ENCODE results near the gene NINJ1.

Gene NINJ1

DNA sequence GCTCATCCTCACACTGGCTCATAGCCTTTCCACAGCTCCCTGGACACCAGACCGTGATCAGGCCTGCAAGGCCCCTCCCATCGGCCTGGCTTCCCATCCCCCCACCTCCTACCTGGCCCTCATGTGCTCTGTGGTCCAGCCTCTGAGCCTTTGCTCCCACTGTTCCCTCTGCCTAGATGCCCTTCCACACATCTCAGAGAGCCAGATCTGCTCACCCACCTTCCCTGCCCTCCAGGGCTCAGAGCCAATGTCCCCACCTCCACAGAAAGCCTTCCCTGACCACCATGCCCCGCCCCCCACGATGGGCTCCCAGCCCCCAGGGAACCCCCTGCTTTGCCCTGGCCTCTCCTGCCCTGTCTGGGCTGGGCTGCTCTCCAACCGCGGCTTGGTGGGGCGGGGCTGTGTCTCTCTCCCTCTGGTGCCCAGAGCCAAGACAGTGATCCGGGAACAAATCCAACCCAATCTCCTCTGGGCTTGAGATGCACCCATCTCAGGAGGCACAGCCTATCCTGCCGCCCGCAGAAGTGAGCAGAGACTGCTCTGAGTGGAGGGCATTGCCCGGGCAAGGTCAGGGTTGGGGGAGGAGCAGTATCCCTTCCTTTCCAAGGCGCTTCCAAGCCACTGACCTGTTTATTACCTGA is 1.6 kb downstream of the NINJ1 start:
- intact Hi-C loops (cut with micrococcal nuclease): loop anchor here (5.0 kb wide), 1 partner anchor 35 kb away; the partner anchor contains the start of gene CARD19
- H3K4me3 Mint-ChIP-seq: peak overlapping the region; percentile 95
- peaks cover 66% of the 10 kb centered on the region for H3K36me3 Mint-ChIP-seq (ENCODE audit: low read depth)
- H3K27me3 Mint-ChIP-seq: peaks cover 7% of the 10 kb centered on the region
- no peaks in the 10 kb centered on the region for H3K9me3 Mint-ChIP-seq
- H3K27ac Mint-ChIP-seq: peak overlapping the region; percentile 96
- H3K4me1 Mint-ChIP-seq (ENCODE audit: low read depth): peaks cover 92% of the 10 kb centered on the region

DNA sequence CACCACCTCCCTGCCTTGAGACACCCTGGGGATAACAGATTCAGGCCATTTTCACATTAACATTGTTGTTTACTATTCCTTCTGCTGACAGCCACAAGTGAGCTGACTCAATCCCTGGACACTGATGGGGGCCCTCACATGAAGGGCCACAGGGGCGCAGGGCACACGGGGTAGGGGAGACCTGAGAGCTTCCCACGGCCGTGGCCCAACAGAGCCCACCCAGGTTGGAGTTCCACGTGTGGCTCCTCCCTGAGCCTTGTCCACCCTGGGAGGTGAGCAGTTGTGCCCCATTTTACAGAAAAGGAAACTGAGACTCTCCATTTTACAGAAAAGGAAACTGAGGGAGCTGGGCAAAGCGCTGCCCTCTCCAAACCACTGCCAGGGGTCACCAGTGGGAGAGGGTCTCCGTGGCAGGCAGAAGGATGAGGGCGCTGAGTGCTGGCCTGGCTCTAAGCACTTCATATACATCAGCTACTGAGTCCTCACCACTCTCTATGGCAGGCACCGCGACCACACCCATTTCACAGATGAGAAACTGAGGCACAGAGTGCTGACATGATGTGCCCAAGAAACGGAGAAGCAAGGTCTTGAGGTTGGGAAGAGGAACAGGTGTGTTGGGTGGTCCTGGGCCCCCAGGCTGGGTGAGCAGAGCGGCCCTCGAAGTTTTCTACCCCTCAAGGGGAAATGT is 2.3 kb downstream of the NINJ1 start:
- Mint-ChIP-seq H3K27me3 (peaks cover 7% of the 10 kb centered on the region), H3K27ac (peak overlapping the region; percentile 96), H3K36me3 (ENCODE audit: low read depth) (peaks cover 73% of the 10 kb centered on the region), H3K9me3 (no peaks in the 10 kb centered on the region), H3K4me1 (ENCODE audit: low read depth) (peaks cover 92% of the 10 kb centered on the region), H3K4me3 (peak overlapping the region; percentile 95)
- intact Hi-C loops (cut with micrococcal nuclease): loop anchor here (1.0 to 5.0 kb wide), 2 partner anchors 11 to 34 kb away; partner anchors contain the start of gene CARD19

DNA sequence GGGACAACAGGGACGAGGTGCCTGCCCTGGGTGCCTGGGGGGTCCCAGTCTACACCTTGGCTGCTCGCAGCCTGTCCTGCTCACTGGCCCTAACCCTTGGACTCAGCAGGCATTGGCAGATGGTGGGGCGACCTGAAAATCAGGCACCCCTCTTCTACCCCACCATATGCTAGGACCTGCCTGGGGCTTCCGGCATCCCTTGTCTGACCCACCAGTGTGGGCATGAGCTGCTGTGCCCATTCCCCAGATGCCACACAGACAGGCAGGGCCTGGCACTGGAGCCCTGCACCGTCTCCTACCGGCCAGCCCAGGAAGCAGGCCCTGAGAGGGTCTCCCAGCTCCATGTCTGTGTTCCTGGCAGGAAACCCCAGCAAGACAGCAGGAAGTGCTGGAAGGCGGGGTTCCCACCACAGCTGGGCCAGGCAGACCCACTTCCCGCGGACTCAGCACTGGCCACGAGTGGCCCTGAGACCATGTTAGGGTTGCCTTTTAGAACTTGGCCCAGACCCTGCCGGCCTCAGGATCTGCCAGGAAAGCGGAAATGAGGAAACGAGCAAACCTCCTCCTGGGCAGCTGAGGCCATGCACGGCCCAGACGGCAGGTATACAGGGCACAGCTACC is 3.1 kb downstream of the NINJ1 start:
- peak overlapping the region; percentile 95 for H3K4me3 Mint-ChIP-seq
- intact Hi-C loops (cut with micrococcal nuclease): loop anchor here (1.0 to 5.0 kb wide), 2 partner anchors 11 to 34 kb away; partner anchors contain the start of gene CARD19
- H3K36me3 Mint-ChIP-seq (ENCODE audit: low read depth): peaks cover 81% of the 10 kb centered on the region
- peaks cover 92% of the 10 kb centered on the region for H3K4me1 Mint-ChIP-seq (ENCODE audit: low read depth)
- H3K27me3 Mint-ChIP-seq: peaks cover under 1% of the 10 kb centered on the region
- H3K9me3 Mint-ChIP-seq: no peaks in the 10 kb centered on the region
- peak overlapping the region; percentile 96 for H3K27ac Mint-ChIP-seq

DNA sequence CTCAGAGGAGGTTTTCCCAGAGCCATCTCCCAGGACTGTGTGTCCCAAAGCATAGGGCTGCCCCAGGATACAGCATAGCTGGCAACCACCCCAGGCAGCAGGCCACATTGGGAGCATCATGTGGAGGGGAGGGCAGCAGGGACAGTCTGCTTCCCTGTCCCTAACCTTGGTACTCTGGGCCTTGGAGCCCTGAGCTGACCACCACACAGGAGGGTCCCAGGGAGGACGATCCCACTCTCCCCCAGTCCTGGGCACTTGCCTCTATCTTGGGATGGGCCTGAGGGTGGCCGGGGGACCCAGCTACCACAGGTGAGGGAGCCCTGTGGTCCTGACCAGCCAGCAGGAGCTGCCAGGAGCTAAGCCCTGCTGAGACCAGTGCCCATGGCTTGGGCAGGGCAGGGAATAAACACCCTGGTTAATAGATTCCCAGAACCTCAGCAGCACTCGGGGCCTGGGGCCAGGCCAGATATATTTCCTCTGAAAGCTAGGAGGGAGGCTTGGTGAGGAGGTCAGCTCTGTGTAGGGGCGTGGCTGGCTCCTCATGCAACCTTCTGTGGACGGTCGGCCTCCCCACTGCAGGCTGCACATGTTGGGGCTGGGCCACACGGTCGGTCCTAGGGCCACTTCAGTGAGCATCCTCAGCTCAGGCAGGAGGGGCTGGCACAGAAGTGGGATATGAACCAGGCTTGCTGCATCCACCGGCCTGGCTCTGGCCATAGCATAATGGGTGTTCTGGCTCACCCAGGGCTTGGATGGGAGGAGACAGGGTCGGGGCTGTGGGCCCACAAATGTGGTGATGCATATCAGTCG is 4.2 kb downstream of the NINJ1 start:
- Mint-ChIP-seq H3K4me1 (ENCODE audit: low read depth) (peaks cover 87% of the 10 kb centered on the region), H3K27me3 (no peaks in the 10 kb centered on the region), H3K9me3 (no peaks in the 10 kb centered on the region), H3K4me3 (peak overlapping the region; percentile 95), H3K27ac (peak overlapping the region; percentile 96), H3K36me3 (ENCODE audit: low read depth) (peaks cover 91% of the 10 kb centered on the region)
- intact Hi-C loops (cut with micrococcal nuclease): loop anchor here (5.0 kb wide), 1 partner anchor 33 kb away; the partner anchor contains the start of gene CARD19

DNA sequence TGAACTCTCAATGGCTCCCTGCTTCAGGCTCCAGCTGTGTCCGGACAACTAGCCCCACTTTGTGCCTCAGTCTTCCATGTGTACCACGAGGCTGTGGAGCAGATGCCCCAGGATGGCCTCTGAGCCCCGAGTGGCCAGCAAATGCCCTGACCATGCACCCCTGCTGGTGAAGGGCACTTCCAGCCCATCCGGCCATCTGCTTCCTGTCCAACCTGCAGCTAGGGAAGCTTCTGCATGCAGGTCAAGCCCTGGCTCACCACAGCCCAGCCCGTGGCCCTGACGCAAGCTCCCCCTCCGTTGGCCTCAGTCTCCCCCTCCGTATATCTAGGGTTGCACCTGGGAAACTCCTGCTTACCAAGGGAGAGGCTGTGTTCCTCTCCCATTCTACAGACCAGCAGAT is 4.8 kb downstream of the NINJ1 start:
- Mint-ChIP-seq H3K27me3 (no peaks in the 10 kb centered on the region), H3K27ac (peak overlapping the region; percentile 96), H3K4me1 (ENCODE audit: low read depth) (peaks cover 87% of the 10 kb centered on the region), H3K36me3 (ENCODE audit: low read depth) (peaks cover 98% of the 10 kb centered on the region), H3K4me3 (peak overlapping the region; percentile 95), H3K9me3 (no peaks in the 10 kb centered on the region)
- intact Hi-C loops (cut with micrococcal nuclease): no loop called here

DNA sequence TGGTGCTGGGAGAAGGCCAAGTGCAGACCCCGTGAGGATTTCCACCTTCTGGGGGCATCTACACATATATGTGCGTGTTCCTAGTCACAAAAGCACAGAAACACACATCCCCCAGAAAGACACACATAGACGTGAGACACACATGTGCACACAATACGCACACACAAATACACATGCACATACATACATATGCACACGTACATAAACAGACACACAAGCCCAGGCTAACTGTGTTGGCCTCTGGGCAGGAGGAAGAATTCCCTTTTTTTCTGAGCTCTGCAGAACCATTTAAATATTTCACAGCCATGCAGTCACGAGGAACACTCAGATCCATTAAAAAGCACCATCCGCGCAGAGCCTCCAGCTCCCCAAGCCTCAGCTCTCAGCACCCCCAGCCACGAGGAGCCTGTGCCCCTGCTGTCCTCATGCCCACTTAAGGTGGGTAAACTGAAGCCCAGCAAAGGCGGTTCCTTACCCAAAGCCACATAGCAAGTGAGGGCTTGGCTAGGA is 5.3 kb downstream of the NINJ1 start:
- no peaks in the 10 kb centered on the region for H3K27me3 Mint-ChIP-seq
- peaks cover 100% of the 10 kb centered on the region for H3K36me3 Mint-ChIP-seq (ENCODE audit: low read depth)
- H3K9me3 Mint-ChIP-seq: no peaks in the 10 kb centered on the region
- H3K4me1 Mint-ChIP-seq (ENCODE audit: low read depth): peaks cover 93% of the 10 kb centered on the region
- intact Hi-C loops (cut with micrococcal nuclease): no loop called here
- H3K27ac Mint-ChIP-seq: peak overlapping the region; percentile 96
- peak overlapping the region; percentile 95 for H3K4me3 Mint-ChIP-seq

DNA sequence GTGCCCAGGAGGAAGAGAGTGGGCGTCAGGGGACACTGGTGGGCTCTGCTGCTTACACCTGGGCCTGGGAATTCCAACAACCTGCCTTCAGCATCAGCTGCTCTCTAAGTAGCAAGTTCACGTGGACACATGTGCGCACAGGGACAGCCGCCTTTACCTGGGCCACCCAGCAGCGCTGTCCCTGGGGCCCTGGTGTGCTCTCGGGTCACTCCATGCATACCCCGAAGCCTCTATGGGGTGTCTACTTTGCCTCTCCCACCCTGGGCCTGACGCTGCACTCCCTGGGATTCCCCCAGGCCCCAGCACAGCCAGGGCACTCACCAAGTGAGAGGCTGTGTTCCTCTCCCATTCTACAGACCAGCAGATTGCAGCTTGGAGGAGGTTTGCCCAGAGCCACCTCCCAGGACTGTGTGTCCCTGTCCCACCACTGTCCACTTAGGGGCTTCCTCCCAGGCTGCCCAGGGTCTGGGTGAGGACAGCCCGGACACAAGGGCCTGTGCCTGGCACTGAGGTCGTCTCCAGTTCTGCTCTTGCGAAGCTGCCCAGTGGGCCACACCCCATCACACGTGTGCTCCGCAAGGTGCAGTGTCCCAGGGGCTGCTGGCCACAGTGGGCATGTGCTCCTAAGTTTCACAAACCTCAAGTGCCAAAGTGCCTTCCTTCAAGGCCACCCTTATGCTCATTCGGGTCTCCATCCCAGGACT is 5.9 kb downstream of the NINJ1 start:
- Mint-ChIP-seq H3K4me1 (ENCODE audit: low read depth) (peaks cover 93% of the 10 kb centered on the region), H3K9me3 (no peaks in the 10 kb centered on the region), H3K27me3 (no peaks in the 10 kb centered on the region), H3K27ac (peak overlapping the region; percentile 96), H3K36me3 (ENCODE audit: low read depth) (peaks cover 100% of the 10 kb centered on the region), H3K4me3 (no peak overlapping the region)
- intact Hi-C loops (cut with micrococcal nuclease): no loop called here

DNA sequence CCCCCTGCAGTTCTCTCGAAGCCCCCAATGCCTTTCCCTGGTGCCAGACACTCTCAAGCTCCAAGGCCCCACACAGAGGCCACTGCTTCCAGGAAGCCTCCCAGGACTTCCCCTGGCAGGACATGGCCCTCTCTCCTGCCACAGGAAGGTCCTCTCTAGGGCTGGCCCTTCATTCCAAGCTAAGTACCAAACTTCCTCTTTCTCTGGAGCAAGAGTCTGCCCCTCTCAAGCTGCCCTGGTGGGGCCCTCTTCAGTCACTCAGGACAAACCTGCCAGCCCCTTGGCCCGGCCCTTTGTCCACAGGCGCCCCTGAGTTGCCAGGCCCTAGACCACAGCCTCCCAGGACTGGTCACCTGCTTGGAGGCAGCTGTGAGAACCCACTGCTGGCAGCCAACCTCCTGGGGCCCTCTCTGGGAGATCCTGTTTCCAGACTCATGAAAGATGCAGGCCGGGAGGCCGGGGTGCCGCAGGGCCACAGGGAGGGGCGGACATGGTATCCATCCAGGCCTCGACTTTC is 6.6 kb downstream of the NINJ1 start:
- no peaks in the 10 kb centered on the region for H3K9me3 Mint-ChIP-seq
- peaks cover 100% of the 10 kb centered on the region for H3K36me3 Mint-ChIP-seq (ENCODE audit: low read depth)
- no peaks in the 10 kb centered on the region for H3K27me3 Mint-ChIP-seq
- intact Hi-C loops (cut with micrococcal nuclease): no loop called here
- peak overlapping the region; percentile 96 for H3K27ac Mint-ChIP-seq
- peak overlapping the region; percentile 50 for H3K4me3 Mint-ChIP-seq
- peaks cover 93% of the 10 kb centered on the region for H3K4me1 Mint-ChIP-seq (ENCODE audit: low read depth)

DNA sequence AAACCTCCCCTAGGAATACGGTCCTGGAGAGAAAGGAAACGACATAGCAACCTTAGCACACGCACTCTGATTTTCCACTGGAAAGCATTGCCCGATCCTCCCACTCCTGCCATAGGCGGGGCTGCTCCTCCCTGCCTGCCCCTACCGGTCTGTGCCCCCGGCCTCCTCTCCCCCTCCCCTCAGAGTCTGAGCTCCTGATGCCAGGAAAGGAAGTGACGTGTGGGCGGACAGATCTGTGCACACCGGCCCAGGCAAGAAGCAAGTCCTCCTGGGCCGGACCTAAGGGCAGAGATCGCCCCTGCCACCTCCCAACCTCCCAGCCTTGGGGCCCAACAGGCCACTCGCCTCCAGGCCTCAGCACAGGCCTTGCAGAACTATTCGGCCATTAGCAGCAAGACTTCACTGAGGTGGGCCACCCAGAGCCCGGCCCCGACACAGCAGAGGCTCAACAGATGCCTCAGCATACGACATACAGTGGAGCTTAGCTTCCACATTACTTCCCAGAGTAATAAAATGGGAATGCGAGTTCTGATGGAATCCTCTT is 7.2 kb downstream of the NINJ1 start:
- intact Hi-C loops (cut with micrococcal nuclease): no loop called here
- Mint-ChIP-seq H3K4me3 (peak overlapping the region; percentile 50), H3K27me3 (no peaks in the 10 kb centered on the region), H3K9me3 (no peaks in the 10 kb centered on the region), H3K36me3 (ENCODE audit: low read depth) (peaks cover 100% of the 10 kb centered on the region), H3K4me1 (ENCODE audit: low read depth) (peaks cover 93% of the 10 kb centered on the region), H3K27ac (peak overlapping the region; percentile 96)

DNA sequence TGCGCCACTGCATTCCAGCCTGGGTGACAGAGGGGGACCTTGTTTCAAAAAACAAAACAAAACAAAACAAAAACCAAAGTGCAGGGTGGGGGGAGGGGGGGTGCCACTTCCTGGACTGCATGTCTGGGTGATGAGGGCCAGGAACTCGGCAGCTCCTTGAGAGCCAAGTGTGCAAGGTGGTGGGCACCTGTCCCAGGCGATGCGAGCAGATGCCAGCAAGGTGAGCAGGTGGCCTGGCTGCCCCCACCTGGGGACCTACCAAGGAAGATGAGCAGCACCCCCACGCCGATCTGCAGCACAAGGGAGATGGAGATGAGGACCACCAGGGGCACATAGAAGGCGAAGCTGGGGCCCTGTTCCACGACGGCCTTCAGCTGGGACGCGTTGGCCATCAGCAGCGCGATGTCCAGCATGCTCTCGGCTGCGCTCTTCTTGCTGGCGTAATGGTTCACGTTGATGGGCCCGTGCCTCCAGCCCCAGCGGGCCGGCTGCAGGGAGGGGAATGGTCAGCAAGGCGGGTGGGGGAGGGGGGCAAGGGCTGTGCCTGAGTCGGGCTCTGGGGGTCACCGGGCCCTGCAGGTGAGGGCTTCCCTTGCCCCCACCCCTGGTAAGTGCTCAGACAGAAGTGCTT is 7.8 kb downstream of the NINJ1 start:
- Mint-ChIP-seq H3K9me3 (no peaks in the 10 kb centered on the region), H3K4me3 (no peak overlapping the region), H3K4me1 (ENCODE audit: low read depth) (peaks cover 93% of the 10 kb centered on the region), H3K27me3 (no peaks in the 10 kb centered on the region), H3K36me3 (ENCODE audit: low read depth) (peaks cover 100% of the 10 kb centered on the region), H3K27ac (no peak overlapping the region)
- intact Hi-C loops (cut with micrococcal nuclease): no loop called here

DNA sequence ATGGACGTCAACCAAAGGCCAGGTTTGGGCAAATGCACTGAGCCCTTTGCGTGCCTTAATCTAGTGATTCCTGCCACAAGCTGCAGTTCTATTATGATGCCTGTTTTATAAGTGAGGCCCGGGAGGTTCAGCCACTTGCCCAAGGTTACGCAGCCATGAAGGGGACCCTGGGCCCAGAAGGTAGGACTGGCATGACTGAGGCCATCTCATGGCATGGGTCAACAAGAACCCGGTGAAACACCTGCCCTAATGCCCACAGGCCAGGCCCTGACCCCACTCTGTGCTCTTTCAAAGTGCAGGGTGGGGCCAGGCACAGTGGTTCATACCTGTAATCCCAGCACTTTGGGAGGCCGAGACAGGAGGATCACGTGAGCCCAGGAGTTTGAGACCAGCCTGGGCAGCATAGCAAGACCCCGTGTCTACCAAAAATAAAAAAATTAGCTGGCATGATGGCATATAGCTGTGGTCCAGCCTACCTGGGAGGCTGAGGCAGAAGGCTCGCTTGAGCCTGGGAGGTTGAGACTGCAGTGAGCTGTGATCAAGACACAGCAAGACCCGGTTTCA is 8.6 kb downstream of the NINJ1 start:
- H3K27me3 Mint-ChIP-seq: no peaks in the 10 kb centered on the region
- peaks cover 93% of the 10 kb centered on the region for H3K4me1 Mint-ChIP-seq (ENCODE audit: low read depth)
- H3K4me3 Mint-ChIP-seq: no peak overlapping the region
- H3K27ac Mint-ChIP-seq: no peak overlapping the region
- H3K36me3 Mint-ChIP-seq (ENCODE audit: low read depth): peaks cover 100% of the 10 kb centered on the region
- intact Hi-C loops (cut with micrococcal nuclease): no loop called here
- H3K9me3 Mint-ChIP-seq: no peaks in the 10 kb centered on the region

DNA sequence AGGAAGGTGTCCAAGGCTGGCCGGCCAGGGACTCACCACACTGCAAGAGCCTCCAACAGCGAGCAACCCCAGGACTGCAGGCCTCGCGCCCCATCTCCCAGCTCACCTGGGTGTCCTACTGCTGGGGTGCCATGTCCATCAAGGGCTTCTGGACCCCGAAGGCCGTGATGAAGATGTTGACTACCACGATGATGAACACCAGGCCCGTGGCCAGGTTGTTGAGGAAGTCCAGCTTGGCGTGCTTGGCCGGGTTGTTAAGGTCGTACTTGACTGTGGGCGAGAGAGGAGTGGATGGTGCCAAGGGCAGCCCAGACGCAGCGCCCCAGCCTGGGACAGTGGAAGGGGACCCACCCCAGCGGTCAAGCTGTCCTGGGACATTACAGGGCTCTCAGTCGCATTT is 9.3 kb downstream of the NINJ1 start:
- Mint-ChIP-seq H3K27ac (no peak overlapping the region), H3K4me1 (ENCODE audit: low read depth) (peaks cover 93% of the 10 kb centered on the region), H3K9me3 (no peaks in the 10 kb centered on the region), H3K4me3 (no peak overlapping the region), H3K36me3 (ENCODE audit: low read depth) (peaks cover 100% of the 10 kb centered on the region), H3K27me3 (no peaks in the 10 kb centered on the region)
- intact Hi-C loops (cut with micrococcal nuclease): no loop called here

All from dendritic cell treated with granulocyte-macrophage colony-stimulating factor and Interleukin-4, amounts not matched to agents 40 ng/mL and 50 ng/mL, for 4 days (primary cell).